DMS53 treated with DMSO at 0.1 percent for 48 hours (cell line): ENCODE data around the gene ENOX1.
A peak's percentile ranks its signal among the peaks of the same experiment; 100 is the strongest.

Experiments used
- DNase-seq: peaks from one replicate; lab custom pipeline; 2025; ENCODE audit not compliant: unreplicated experiment; lab: John Stamatoyannopoulos, UW

The ENOX1 gene

DNA sequence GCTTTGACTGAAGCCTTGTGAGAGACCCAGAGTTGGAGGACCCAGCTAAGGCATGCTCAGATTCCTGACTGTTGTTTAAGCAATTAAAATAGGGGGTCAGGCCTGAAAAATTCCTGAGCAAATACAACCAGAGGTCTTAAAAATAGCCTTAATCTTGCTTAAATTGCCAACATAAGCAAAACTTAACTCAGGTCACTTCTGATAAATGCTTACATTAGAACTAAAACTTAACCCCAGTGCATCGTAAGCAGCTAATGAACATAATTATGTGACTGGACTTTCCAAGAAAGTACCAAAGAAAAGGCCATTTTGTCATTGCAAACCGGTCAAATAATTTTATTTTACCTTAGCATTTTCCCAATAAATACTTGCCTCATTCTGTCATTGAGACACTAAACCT is 294.5 kb downstream of the ENOX1 start:
- DNase-seq: no peak

DNA sequence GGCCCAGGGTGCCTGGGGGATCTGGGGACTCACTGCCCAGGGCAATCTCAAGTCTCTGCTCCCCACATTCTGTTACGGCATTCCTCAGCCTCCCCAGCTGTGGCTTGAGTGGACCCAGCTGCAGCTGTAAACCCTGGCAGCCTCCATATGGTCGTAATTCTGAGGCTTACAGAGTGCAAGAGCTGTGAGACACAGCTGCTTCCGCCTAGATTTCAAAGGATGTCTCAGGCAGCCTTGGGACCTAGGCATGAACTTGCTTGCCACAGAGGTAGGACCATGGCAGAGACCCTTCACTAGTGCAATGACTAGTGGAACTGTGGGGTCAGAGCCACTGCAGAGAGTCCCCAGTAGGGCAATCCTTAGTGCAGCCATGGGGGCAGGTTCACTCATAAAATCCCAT is 297.5 kb downstream of the ENOX1 start:
- no peak for DNase-seq

DNA sequence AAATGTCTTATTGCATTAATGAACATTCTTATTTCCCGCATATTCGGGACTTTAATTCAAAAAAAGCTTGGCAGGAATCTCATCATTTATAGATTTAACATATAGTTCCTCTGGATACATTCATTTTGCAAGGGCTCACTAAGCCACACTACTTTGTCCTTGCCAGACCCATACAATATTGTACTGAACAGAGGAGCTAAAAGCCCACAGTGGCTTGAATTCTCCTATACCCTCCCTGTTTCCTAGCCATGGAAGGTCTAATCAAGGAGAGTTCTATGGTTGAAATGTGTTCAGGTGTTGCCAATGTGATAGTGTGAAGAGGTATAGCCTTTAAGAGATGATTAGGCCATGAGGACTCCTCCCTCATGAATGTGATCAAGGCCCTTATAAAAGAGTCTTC is 298.9 kb downstream of the ENOX1 start:
- DNase-seq: no peak

DNA sequence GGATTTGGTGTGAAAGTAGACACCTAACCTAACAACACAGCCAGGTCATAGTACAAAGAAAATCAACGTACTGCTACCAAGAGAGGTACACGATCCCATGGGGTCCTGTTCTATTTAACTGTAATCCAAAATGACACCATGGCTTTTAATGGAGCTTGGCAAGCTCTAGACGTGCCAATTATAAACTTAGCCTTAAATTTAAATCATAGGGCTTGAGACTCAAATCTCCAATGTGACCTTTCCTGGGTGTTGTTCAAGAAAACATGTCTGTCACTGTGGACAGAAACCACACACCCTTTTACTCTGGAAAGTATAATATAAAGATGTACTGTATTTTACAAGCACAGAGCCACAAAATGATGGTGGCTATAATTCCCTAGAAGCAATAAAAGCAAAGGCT is 299.3 kb downstream of the ENOX1 start:
- DNase-seq: no peak

DNA sequence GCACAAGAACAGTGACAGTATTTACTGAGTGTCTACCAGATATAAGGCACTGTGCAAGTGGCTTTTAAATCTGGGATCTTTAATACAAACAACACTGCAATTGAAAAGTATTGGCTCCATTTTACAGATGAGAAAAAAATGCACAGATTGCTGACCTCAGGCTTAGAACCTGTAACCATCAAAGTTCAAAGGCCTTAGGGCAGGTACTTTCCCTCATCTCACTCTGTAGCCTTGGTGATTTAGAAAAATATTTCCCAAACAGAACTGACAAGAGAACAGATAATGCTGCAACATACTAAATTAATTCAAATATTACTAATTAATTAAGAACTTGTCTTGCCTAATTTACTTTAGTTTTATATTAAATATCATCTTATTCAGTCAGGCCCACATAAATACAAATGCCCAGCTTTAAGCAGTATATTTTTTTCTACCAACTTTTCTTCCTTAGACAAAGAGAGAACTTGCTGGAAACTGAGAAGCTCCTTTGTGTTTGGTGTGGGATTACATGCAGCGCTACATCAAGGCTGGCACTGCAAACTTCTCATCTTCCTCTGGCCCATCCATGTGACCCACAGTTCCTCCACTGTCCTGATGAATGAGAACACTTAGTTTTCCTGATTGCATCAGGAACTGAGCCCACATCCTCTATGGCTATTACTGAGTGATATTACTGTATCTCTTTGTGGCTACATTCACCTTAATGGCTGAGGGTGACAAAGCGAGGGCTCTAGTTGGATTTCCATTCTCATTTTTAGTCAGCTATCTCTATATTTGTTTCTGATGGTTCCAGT is 302.1 kb downstream of the ENOX1 start:
- no peak for DNase-seq

DNA sequence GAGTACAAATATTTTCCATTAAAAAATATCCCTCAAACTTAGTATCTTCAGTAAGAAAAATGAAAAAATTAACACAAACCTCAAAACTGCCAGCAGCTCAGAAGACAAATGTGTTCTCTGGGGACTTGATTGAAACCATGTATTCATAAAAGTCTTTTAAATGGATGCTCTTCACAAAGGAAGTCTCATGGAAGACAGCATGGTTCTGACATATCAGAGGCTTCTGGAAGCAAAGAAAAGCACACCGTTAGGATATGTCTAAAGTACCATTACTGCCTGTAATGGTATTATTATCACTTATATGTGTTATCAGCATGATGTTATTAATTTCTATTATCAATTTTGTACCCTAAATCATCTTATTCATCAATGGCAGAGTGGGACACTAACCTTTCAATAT is 302.8 kb downstream of the ENOX1 start:
- DNase-seq: no peak

DNA sequence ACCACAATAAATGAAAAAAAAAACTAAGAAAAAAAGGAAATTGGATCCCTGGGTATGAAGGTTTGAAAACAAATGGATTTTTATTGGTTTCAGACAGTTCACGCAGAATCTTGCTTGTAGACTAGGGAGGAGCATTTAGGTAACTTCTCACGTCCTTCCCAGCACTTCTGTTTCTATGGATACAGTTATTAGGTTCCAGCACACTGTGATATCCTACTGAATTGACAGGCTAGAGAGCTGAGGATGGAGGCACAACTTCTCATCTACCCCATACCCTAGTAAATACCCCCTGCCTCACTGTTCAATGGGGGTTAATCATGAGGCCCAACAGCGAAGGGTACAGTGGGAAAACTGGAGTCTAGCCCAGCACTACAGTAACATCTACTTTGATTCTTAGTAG is 304.1 kb downstream of the ENOX1 start:
- DNase-seq: no peak

DNA sequence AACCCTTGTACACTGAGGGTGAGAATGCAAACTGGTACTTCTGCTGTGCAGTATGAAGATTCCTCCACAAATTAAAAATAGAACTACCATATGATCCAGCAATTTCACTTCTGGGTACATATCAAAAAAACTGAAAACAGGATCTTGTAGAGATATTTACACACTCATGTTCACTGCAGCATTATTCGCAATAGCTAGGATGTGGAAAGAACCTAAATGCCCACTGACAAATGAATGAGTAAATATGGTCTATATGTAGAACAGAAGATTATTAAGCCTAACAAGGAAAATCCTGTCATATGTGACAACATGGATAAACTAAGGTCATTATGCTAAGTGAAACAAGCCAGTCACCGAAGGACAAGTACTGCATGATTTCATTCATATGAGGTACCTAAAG is 304.7 kb downstream of the ENOX1 start:
- no peak for DNase-seq

DNA sequence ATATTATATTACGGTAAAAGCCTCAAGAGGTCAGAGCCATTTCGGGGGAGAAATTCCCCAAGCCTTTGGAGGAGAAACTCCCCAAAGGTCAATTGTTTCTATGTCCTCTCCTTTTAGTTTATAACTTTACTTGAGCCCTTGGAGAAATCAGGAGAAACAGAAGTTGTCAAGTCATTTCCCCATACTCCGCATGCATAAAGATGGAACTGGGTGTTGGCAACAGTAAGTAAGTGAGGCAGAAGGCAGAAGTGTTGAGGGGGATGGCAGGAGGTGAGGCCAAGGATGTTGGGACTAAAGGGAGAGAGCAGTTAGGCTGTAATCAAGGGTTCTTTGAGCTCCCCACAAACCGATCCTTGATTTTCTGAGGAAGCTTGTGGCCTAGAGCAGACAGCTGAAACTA is 307.9 kb downstream of the ENOX1 start:
- no peak for DNase-seq

DNA sequence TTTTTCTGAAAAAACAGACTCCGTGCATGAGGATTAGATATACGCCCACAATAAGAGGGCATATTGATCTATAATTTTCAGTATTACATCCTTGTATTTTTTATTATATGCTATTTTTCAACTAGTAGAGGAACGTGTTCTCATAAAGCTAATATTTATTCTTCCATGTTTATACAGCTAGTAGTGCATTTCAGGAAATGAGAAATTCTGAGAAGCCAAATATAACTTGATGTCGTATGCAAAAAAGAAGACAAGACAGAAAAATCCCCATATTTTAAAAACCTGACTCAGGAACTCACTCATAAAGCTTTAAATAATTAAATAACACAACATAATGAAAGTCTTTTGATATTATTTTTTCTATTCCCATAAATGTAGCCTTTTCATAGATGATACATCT is 308.6 kb downstream of the ENOX1 start:
- DNase-seq: peak; percentile 44

DNA sequence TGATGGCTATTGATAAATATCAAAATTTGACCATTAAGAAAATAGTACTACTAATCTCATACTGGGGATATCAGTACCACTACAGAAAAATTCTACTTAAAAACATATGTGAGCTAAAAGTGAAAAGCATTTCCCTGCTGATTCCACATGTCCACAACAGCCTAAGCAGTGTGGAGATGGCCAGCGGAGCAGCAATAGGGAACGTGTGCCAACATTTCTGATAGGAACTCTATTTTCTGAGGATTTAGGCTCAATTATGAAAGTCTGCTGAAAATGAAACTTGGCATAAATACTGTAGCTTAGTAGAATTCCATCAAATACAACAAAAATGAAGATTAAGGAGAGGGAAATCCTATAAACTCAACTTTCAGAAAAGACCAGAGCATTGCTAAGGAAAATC is 311.6 kb downstream of the ENOX1 start:
- DNase-seq: no peak

DNA sequence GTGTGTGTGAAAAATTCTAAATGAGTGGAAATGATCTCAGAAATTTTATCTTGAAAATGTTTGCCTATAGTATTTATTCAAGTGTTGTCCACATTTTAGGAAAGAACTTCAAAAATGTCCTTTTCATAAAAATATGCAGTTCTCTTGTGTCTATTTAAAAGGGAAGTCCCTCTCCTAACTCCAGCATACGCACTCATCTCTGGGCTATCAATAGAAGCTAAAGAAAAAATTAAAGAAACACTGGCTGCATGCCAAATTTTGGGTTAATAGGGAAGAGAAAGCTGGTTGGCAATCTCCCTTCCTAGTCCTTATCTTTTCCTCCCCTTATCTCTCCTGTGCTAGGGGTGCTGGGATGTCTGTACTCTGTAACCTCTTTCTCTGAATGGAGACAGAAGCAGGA is 313.3 kb downstream of the ENOX1 start:
- DNase-seq: no peak

DNA sequence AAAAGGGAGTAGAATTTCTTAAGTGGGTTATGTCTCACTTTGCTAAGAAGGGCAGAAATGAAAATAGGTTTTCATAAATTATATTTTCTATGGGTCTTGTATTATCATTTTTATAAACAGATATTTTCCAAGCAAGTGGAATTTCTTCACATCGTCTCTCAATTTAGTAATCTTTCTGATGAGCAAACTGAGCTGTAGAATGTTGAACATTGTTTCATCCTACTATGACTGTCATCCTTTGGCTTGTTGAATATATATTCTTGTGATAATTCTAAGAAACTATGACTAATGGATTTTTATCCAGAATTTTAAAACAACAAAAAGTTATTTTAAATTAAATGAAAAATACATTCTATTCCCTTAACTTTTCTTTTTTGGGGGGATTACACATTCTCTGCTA is 313.8 kb downstream of the ENOX1 start:
- no peak for DNase-seq

DNA sequence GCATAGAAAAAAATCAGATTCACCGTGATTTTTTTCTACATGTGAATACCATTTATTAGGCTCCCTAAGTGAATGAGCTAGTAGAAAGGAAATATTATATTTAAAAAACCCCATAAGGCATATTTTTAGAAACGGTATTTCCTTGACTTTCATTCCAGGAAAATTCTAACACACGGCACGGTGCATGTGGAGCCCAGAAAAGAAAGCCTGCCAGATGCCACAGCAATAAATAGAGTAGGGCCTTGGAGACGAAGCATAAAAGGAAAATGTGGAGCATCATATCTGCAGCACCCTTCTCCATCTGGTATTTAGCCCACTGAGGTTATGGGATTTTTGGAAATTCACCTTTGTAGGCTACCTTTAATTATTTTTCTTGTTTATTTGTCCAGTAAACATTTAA is 314.4 kb downstream of the ENOX1 start:
- no peak for DNase-seq

DNA sequence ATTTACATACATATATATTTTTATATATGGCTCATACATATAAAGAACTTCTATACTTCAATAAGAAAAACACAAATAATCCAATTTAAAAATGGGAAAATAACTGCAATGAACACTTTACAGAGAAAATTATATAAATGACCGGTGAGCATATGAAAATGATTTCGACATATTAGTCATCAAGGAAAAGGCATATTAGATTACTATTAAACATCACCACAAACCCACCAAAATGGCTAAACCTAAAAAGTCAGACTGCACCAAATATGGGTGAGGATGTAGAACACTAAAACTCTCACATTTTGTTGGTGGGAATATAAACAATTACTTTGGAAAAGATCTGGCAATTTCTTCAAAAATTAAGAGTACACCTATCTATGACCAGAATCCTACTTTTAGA is 316.2 kb downstream of the ENOX1 start:
- no peak for DNase-seq

DNA sequence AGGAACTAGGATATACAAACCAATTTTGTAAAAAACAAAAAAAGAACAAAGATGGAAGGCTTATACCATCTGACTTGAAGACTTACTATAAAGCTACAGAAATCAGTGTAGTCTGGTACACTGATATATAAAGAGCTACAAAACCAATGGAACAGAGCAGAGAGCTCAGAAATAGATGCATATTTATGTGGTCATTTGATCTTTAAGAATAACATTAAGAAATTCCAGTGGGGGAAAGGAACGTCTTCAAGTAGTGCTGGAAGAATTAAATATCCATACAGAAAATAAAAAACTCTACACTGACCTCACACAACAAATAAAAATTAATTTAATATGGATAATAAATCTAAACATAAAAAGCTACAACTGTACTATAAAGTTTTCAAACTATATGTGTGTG is 317.0 kb downstream of the ENOX1 start:
- no peak for DNase-seq

DNA sequence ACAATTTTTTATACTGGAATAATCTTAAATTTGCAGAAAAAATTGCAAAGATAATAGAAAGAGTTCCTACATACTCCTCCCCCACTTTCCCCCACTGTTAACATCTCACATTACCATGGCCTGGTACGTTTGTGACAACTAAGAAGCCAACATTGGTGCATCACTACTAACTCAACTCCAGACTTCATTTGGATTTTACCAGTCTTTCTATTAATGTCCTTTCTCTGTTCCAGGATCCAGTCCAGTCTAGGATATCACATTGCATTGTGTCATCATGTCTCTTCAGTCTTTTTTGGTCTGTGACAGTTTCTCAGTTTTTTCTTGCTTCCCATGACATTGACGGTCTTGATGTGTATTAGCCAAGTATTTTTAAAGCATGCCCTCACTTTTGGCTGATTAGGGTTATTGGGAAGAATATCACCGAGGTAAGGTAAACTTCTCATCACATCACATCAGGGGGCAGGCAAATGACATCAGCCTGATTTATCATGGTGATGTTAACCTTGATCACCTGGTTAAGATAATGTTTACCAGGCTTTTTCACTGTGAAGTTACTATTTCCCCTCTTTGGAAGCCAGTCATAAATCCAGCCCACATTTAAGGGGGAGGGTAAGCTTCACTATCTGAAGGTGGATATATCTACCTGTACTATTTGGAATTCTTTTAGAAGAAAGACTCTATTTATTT is 322.1 kb downstream of the ENOX1 start:
- DNase-seq: no peak

DNA sequence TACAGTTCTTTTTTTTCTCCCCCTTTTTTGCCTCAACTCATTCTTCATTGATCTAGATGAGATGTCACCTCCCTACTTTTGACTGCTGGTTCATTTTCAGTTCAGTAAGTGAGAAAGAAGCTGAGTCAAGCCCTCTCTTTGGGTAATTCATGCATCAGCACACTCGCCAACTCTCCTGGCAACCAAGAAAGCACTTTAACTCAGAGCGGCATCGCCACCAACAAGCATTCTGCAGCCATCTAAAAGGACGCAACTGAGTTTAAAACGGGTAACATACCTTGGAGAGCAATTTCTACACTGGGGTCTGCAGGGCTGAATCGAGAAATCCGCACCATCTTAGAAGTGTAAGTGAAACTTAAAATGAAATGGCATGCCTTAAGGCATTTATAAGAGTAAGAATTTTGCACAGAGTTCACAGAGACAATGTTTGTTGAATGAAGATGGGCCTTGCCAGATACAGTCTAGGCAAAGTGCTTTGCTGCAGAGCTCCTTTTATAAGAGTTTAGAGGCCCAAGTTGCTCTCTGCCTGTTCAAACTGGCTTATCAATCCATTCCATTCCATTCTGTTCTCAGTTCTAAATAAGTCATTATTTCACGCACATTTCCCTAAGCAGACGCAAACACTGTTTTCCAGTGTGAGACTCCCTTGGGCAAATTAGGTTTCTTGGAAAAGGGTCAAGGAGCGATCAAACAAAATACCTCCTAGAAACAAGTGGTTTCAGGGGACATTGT is 338.0 kb downstream of the ENOX1 start:
- no peak for DNase-seq

DNA sequence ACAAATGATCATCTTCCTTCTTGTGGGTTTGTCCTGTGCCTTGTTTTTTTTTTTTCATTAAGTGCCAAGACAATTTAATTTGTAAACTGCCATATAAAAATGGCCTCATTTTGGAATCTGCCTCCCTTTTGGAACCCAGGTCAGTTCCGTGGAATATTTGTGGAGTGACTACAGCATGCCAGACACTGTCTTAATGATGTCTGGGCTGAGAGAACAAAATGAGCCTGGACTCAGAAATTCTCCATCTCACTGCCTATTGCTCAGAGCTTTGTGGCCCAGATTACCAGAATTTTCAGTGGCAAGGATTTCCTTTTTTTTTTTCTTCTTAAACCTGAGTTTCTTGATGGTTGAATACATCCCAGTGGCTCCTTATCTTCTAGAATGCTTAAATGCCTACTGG is 340.6 kb downstream of the ENOX1 start:
- DNase-seq: no peak

DNA sequence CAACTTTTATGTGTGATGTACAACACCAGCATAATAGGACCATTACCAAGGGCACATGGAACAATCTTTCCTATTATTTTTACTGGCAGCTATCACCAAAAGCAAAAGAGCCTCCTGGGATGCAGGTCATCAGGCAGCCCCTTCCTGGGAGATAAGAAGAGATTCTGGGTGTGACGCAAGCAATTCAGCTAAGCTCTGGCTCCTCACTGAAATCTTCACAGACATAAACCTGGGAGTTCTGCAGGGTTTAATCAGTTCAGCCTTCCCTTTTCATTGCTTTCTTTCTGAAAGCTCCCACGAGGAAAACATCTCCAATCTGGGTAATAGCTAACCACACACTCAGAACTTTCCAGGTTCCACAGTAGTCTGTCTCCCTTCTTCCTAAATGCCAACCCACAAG is 341.1 kb downstream of the ENOX1 start:
- no peak for DNase-seq

DNA sequence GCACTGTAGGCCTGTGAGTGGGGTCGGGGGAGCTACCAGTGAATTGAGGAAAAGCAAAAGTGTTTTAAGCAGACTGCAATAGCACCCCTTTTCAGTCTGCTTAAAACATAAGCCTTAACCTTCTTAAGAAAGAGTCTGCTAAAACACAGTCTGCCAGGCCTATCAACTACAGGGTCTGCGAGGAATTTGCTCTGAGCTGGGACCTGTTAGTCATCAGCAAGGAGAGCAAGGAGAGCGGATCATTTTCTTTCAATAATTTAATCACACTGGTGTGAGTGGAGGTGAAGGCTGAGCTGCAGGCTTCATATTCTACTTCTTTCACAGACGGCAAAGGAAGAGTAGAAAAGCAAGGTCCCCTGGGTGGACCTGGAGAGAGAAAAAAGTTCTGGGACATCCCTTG is 342.7 kb downstream of the ENOX1 start:
- no peak for DNase-seq

DNA sequence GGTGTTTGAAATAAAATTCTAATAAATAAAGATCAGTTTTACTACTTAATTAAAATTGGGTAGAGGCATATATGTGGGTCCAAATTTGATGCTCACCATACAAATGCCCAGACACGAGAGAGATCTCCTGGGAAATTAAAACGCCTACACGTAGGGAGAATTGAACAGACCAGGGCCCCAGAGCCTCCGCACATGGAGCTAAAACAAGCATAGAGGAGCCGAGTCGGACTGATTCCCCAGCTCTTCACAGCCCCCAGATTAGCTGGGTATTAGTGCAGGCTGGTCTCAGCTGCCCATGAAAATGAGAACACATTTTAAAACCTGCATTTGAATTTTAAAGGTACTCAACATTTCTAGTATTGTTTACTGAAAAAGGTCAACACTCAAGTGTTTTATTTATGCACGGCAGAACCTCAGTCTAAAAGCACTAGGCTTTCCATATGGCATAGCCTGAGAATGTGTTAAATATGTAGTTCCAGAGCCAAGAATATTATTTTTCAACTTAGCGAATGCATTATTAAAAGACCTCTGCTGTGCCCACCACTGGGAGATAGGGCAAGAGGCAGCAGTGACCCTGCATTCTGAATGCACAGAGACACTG is 344.8 kb downstream of the ENOX1 start:
- no peak for DNase-seq
